ENCODE data around the gene VSIG4.

DNA sequence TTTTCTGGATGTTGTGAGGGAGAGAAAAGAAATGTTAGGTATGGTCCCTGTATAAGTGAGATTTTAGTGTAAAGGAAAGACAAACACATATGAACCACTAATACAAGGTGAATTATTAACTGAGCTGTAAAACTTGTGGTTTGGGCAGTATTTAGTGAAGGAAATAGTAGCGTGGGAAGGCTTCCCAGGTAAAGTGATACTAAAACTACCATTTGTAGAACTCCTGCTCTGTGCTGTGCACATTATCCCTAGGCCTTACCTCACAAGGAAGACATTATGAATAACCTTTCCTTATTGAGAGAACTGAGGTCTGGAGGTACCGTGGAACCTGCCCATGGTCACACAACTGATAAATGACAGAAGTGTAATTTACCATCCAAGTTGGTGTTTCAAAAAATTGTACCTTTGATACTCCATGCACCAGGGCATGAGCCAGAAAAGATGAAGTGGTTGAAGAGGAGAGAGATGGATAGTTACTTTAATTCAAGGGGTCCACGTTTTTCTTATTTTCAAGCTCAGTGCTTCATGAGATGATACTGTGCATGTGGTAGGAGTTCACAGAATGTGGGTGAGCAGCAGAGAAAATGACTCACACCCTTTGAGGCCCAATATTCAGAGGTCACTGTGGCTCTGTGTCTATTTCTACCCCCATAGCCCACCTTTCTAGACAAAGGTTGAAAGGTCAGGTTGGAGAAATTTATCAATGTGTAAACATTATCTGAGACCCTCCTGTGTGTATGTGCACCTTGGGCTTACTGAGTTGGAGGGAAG lies 2.6 kb upstream of the VSIG4 start:
- TF ChIP-seq CTCF (IDR thresholded peaks at IDR 0.05) (no peak), ZFX (IDR thresholded peaks at IDR 0.05; ENCODE audit: borderline replicate concordance) (no peak)

All from 22Rv1 (cell line).